A549 treated with GW870086 at 1 μM for 4 hours (cell line): ENCODE results near the gene OTOF. TPM values are rescaled to one million over a fixed set of nuclear protein-coding genes. Genes with fewer than 3 reads are reported as not detected.

Experiments used
- total RNA-seq: library from RNA; stranded (reverse); fragments of 200-300 nt; extraction: Qiagen RNA extraction; gene quantifications from 5 replicates; pipeline ENCODE4 v1.2.3, GENCODE V29; 2022; ENCODE audit warnings: low read depth

The OTOF gene
- total RNA-seq, result 0.10 to 0.24 TPM (median 0.16 TPM) in 5 replicates

GRCh38 chr2:26477911-26478253, at the start of gene OTOF:
Gene OTOF, minus strand, starts transcription at chr2:26478124.

Other genes starting within 250 kb of the OTOF start
- 117 to 133 TPM (median 121 TPM) in 5 replicates for gene HADHA, start 233.5 kb downstream of the OTOF start, total RNA-seq
- 84.7 to 106 TPM (median 100 TPM) in 5 replicates for gene HADHB, start 233.2 kb downstream of the OTOF start, total RNA-seq
- gene SELENOI, start 132.0 kb downstream of the OTOF start, total RNA-seq, result 14.6 to 20.5 TPM (median 19.0 TPM) in 5 replicates
- gene ADGRF3, start 131.3 kb downstream of the OTOF start, total RNA-seq, result 0.03 to 0.26 TPM (median 0.10 TPM) in 5 replicates
- 0.19 to 0.45 TPM (median 0.30 TPM) in 5 replicates for gene DRC1, start 76.2 kb downstream of the OTOF start, total RNA-seq
- gene CIB4, start 163.2 kb upstream of the OTOF start, total RNA-seq, result 0.40 to 0.50 TPM in 2 of 5 replicates, not detected in the others
- 0.46 to 1.2 TPM (median 0.68 TPM) in 5 replicates for gene KCNK3, start 214.6 kb upstream of the OTOF start, total RNA-seq